OCI-LY1 (cell line): ENCODE measurements around the gene RALGPS2.

Experiments
- CTCF ChIP-seq: fragments of 200-600 bp; sonication (generic), shearing (Covaris generic); IDR thresholded peaks from 2 replicates; pipeline ENCODE4 v1.5.1; 2017; ENCODE audit warnings: mild to moderate bottlenecking, antibody characterized with exemption, low read length, moderate library complexity, mixed read lengths
- EZH2 ChIP-seq: fragments of 200-600 bp; sonication (generic), shearing (Covaris generic); IDR thresholded peaks from 2 replicates; pipeline ENCODE4 v1.8.0; 2017; ENCODE audit warnings: borderline replicate concordance, mixed run types, mild to moderate bottlenecking, antibody characterized with exemption, low read length, moderate library complexity, mixed read lengths

DNA sequence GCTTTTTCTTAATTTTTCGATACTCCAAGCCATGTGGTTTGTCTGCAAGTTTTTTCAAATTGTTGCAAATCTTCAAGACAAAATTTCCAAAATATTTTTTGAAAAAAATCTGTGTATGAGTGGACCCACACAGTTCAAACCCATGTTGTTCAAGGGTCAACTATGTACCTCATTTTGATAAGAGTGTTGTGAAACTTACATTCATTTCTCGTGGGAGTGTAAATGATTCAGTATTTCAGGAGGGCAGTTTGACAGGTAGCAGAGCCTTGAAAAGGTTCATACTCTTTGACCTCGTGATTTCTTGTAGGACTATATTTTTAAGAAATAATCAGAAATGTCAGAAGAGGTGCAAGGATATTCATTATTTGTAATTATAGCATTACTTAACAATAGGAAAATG is 77.8 kb downstream of the RALGPS2 start:
- TF ChIP-seq CTCF (no peak), EZH2 (no peak)
